Brain microvascular endothelial cell (primary cell): ENCODE data around the gene NHLRC1.
A peak's percentile ranks its signal among the peaks of the same experiment; 100 is the strongest.

ENCODE experiments used
- DNase-seq: peaks from one replicate; pipeline ENCODE4 v3.0.0-alpha.2; 2020
- H3K27ac ChIP-seq: fragments of 250-450 bp; sonication (Bioruptor Pico); 2 replicates; pipeline ENCODE4 v1.5.1; 2020; ENCODE audit warnings: mild to moderate bottlenecking, moderate library complexity
- H3K27me3 ChIP-seq: fragments of 250-450 bp; sonication (Bioruptor Pico); replicated peaks from 2 replicates; pipeline ENCODE4 v1.5.1; 2020; ENCODE audit warnings: mild to moderate bottlenecking
- H3K36me3 ChIP-seq: fragments of 250-450 bp; sonication (Bioruptor Pico); replicated peaks from 2 replicates; pipeline ENCODE4 v1.5.1; 2020; ENCODE audit warnings: mild to moderate bottlenecking
- H3K4me3 ChIP-seq: 2 replicates; pipeline ENCODE4 v1.5.1; 2011; ENCODE audit warnings: low read depth, mild to moderate bottlenecking, control low read depth, low read length, moderate library complexity
- CTCF ChIP-seq: IDR thresholded peaks from 2 replicates; pipeline ENCODE4 v1.5.1; 2011; ENCODE audit warnings: low read depth, mild to moderate bottlenecking, moderate library complexity, low read length, control low read depth, inconsistent platforms; ENCODE audit errors: missing control alignments
- in situ Hi-C: cut with HindIII; loops from 2 replicates; pipeline ENCODE4 v1.10.0; 2017; ENCODE audit warnings: low sequenced_read_pairs, low pct_ligation_motif_present

The NHLRC1 gene

GRCh38 chr6:18162401-18162800, 39.9 kb upstream of the NHLRC1 start:
- in situ Hi-C loops = no loop called here
- H3K27ac ChIP-seq = no peak overlapping the region
- no peak for TF ChIP-seq CTCF
- peaks cover 2% of the 10 kb centered on the region for H3K36me3 ChIP-seq
- no peak overlapping the region for H3K4me3 ChIP-seq
- H3K27me3 ChIP-seq = no peaks in the 10 kb centered on the region
- no peak for DNase-seq

GRCh38 chr6:18161431-18161830, 39.0 kb upstream of the NHLRC1 start:
- Histone ChIP-seq H3K27me3 (no peaks in the 10 kb centered on the region), H3K36me3 (peaks cover 2% of the 10 kb centered on the region)
- in situ Hi-C loops = no loop called here

GRCh38 chr6:18160911-18161310, 38.4 kb upstream of the NHLRC1 start:
- no peak for DNase-seq
- no peak for TF ChIP-seq CTCF
- no peaks in the 10 kb centered on the region for H3K27me3 ChIP-seq
- in situ Hi-C loops = no loop called here
- H3K4me3 ChIP-seq = no peak overlapping the region
- peaks cover 2% of the 10 kb centered on the region for H3K36me3 ChIP-seq
- no peak overlapping the region for H3K27ac ChIP-seq

More at GRCh38 chr6:18161431-18161830, 39.0 kb upstream of the NHLRC1 start:
- Histone ChIP-seq H3K4me3 (no peak overlapping the region), H3K27ac (no peak overlapping the region)
- TF ChIP-seq CTCF = no peak
- DNase-seq = no peak

- no peaks in the 10 kb centered on the region for H3K36me3 ChIP-seq
- H3K27ac ChIP-seq = peak overlapping the region; percentile 57
- no peaks in the 10 kb centered on the region for H3K27me3 ChIP-seq
- H3K4me3 ChIP-seq = peak overlapping the region; percentile 90
- in situ Hi-C loops = no loop called here
- peak; percentile 17 for DNase-seq
- TF ChIP-seq CTCF = peak; percentile 57
These were observed 33.5 kb upstream of the NHLRC1 start for GRCh38 chr6:18155864-18156421.

GRCh38 chr6:18155150-18155863, 32.8 kb upstream of the NHLRC1 start, which contains the start of gene KDM1B:
Gene KDM1B, plus strand, starts transcription at chr6:18155422. Its CDS starts 4,474 bp downstream, at chr6:18159896.
- in situ Hi-C loops = no loop called here
- Histone ChIP-seq H3K27ac (peak within 1 kb of the TSS; percentile 57), H3K36me3 (no peaks in the 10 kb centered on the region), H3K27me3 (no peaks in the 10 kb centered on the region), H3K4me3 (peak within 1 kb of the TSS; percentile 92)
- DNase-seq = peak; percentile 96
- TF ChIP-seq CTCF = no peak
